HepG2 (cell line): ENCODE data around the gene SVIP. TPM values are rescaled to one million over a fixed set of nuclear protein-coding genes. Genes with fewer than 3 reads are reported as not detected.

ENCODE experiments used
- ATF5 ChIP-seq: sonication (generic); formaldehyde crosslinking; IDR thresholded peaks from 2 replicates; pipeline ENCODE4 v1.4.0; 2020; ENCODE audit warnings: mild to moderate bottlenecking, low read depth, missing genetic modification reagents
- CEBPB ChIP-seq: IDR thresholded peaks from 2 replicates; pipeline ENCODE4 v1.6.1; 2011; ENCODE audit warnings: low read depth, low read length, improper control_type of control experiment, borderline replicate concordance
- CREB1 ChIP-seq, 2 experiments: fragments of 450-650 bp in 1 of 2; IDR thresholded peaks; 2 replicates each; pipeline ENCODE4 v1.6.1; 2016 to 2017; ENCODE audit warnings: control low read depth in 1 of 2, mild to moderate bottlenecking in 1 of 2, missing compliant biosample characterization in 1 of 2, missing genetic modification characterization in 1 of 2
- EP300 ChIP-seq, 3 experiments: sonication (generic) in 1 of 3; formaldehyde crosslinking in 1 of 3; IDR thresholded peaks; 2 replicates each; pipeline versions ENCODE4 v1.5.1 to v1.6.1; 2011 to 2020; ENCODE audit warnings: low read depth in 2 of 3, low read length in 2 of 3, borderline replicate concordance in 1 of 3, improper control_type of control experiment in 1 of 3, mild to moderate bottlenecking in 1 of 3, missing genetic modification reagents in 1 of 3, moderate library complexity in 1 of 3
- FOSL2 ChIP-seq: sonication (generic); formaldehyde crosslinking; IDR thresholded peaks from 2 replicates; pipeline ENCODE4 v1.4.0; 2020; ENCODE audit warnings: missing genetic modification reagents
- FOXP1 ChIP-seq, 2 experiments: fragments of 450-650 bp in 1 of 2; IDR thresholded peaks; 2 replicates each; pipeline ENCODE4 v1.6.1; 2017 to 2018; ENCODE audit warnings: antibody characterized with exemption in 1 of 2
- FOXP4 ChIP-seq: sonication (generic); formaldehyde crosslinking; IDR thresholded peaks from 2 replicates; pipeline ENCODE4 v1.4.0; 2020; ENCODE audit warnings: missing genetic modification reagents
- HMG20A ChIP-seq: IDR thresholded peaks from 2 replicates; pipeline ENCODE4 v1.6.1; 2016; ENCODE audit warnings: borderline replicate concordance
- HOMEZ ChIP-seq: IDR thresholded peaks from 2 replicates; pipeline ENCODE4 v1.6.1; 2016; ENCODE audit warnings: low read depth
- PRDM10 ChIP-seq: sonication (generic); formaldehyde crosslinking; IDR thresholded peaks from 2 replicates; pipeline ENCODE4 v1.4.0; 2020; ENCODE audit warnings: low read depth, missing genetic modification reagents
- RCOR2 ChIP-seq: IDR thresholded peaks from 2 replicates; pipeline ENCODE4 v1.6.1; 2016; ENCODE audit warnings: missing biosample characterization, missing genetic modification reagents
- SOX13 ChIP-seq, 3 experiments: fragments of 450-650 bp in 1 of 3; sonication (generic) in 1 of 3; formaldehyde crosslinking in 1 of 3; IDR thresholded peaks in 2 of 3; conservative IDR thresholded peaks in 1 of 3; 2 replicates each; pipeline versions ENCODE4 v1.5.0 to v1.6.1; 2016 to 2020; ENCODE audit warnings: antibody characterized with exemption in 1 of 3, mild to moderate bottlenecking in 1 of 3, missing compliant biosample characterization in 1 of 3, missing genetic modification reagents in 1 of 3, moderate library complexity in 1 of 3
- SOX6 ChIP-seq, 2 experiments: fragments of 450-650 bp in 1 of 2; sonication (generic) in 1 of 2; formaldehyde crosslinking in 1 of 2; IDR thresholded peaks; 2 replicates each; pipeline versions ENCODE4 v1.4.0 to v1.6.1; 2017 to 2020; ENCODE audit warnings: antibody characterized with exemption in 1 of 2, mild to moderate bottlenecking in 1 of 2, missing genetic modification reagents in 1 of 2
- TBX2 ChIP-seq: sonication (generic); formaldehyde crosslinking; IDR thresholded peaks from 2 replicates; pipeline ENCODE4 v1.5.0; 2020; ENCODE audit warnings: missing genetic modification reagents, mild to moderate bottlenecking, borderline replicate concordance
- TFE3 ChIP-seq: IDR thresholded peaks from 2 replicates; pipeline ENCODE4 v1.6.1; 2016
- THAP11 ChIP-seq: IDR thresholded peaks from 2 replicates; pipeline ENCODE4 v1.6.1; 2016; ENCODE audit warnings: missing biosample characterization, missing genetic modification reagents
- ZNF614 ChIP-seq: IDR thresholded peaks from 2 replicates; pipeline ENCODE4 v1.6.1; 2018; ENCODE audit warnings: missing biosample characterization, missing genetic modification reagents, inconsistent platforms, borderline replicate concordance
- ZNF7 ChIP-seq: IDR thresholded peaks from 2 replicates; pipeline ENCODE4 v1.6.1; 2016; ENCODE audit warnings: missing biosample characterization, missing genetic modification reagents
- polyA plus RNA-seq, 8 experiments: library from polyadenylated mRNA; depleted of rRNA in 3 of 8; stranded (reverse) in 7 of 8; unstranded in 1 of 8; fragments of >200 nt; fragmentation: Illumina TruSeq in 4 of 8; extraction: Trizol in 4 of 8; gene quantifications; 2 replicates each; pipeline versions ENCODE4 v1.2.1 to v1.2.3, GENCODE V29; 2011 to 2016; ENCODE audit warnings: low read depth in 4 of 8, missing spikeins in 1 of 8, mixed read lengths in 1 of 8; ENCODE audit not compliant: insufficient read depth in 1 of 8
- total RNA-seq, 5 experiments: library from RNA; depleted of rRNA; stranded (reverse); fragments of >200 nt; fragmentation: Illumina TruSeq; extraction: Trizol; gene quantifications; 2 replicates each; pipeline ENCODE4 v1.2.3, GENCODE V29; 2016; ENCODE audit warnings: low read depth in 1 of 5

SVIP gene
- total and polyA plus RNA-seq, 2 of the 13 experiments (the other 11 are each of a cell fraction or from before 2014, with no cell fraction given): 6.3 to 27.2 TPM

GRCh38 chr11:22792497-22792896, 37.1 kb downstream of the SVIP start (continued):
- TF ChIP-seq HOMEZ (CRISPR knock-in tag): peak; percentile 50; the same call in 1 of the 2 replicates
- no peak for TF ChIP-seq ATF5 (CRISPR knock-in tag)
- peak; percentile 63 for TF ChIP-seq FOXP4 (CRISPR knock-in tag)
- no peak for TF ChIP-seq SOX6 (IDR thresholded peaks at IDR 0.05)
- TF ChIP-seq SOX6 (CRISPR knock-in tag; IDR thresholded peaks at IDR 0.05): peak; percentile 96
- TF ChIP-seq TBX2 (CRISPR knock-in tag): peak; percentile 34; the same call in 1 of the 2 replicates
- TF ChIP-seq TFE3 (CRISPR knock-in tag): peak; percentile 88
- peak in 1 of 2 experiments; percentile 70; a peak in 1 of 4 replicates for TF ChIP-seq EP300 (IDR thresholded peaks at IDR 0.05; ENCODE audit: low read depth in 2 of 2, low read length in 2 of 2)
- TF ChIP-seq EP300 (CRISPR knock-in tag; IDR thresholded peaks at IDR 0.05; ENCODE audit: borderline replicate concordance): peak; percentile 36; the same call in 1 of the 2 replicates
- 0 out of 2 replicates have a peak, but pooled peaks have one; percentile 21 for TF ChIP-seq RCOR2 (CRISPR knock-in tag)
- 0 out of 2 replicates have a peak, but pooled peaks have one; percentile 29 for TF ChIP-seq THAP11 (CRISPR knock-in tag)
- peak; percentile 14; the same call in 1 of the 2 replicates for TF ChIP-seq CEBPB
- TF ChIP-seq ZNF7: peak; percentile 59; the same call in 1 of the 2 replicates
- TF ChIP-seq ZNF614: peak; percentile 64; the same call in 1 of the 2 replicates
- TF ChIP-seq HMG20A (CRISPR knock-in tag): peak; percentile 36; the same call in 1 of the 2 replicates
- no peak for TF ChIP-seq CREB1 (IDR thresholded peaks at IDR 0.05)
- TF ChIP-seq CREB1 (CRISPR knock-in tag; IDR thresholded peaks at IDR 0.05): no peak
- no peak for TF ChIP-seq FOXP1 (IDR thresholded peaks at IDR 0.05)
- TF ChIP-seq FOXP1 (CRISPR knock-in tag; IDR thresholded peaks at IDR 0.05): peak; percentile 75
- peak; percentile 91 for TF ChIP-seq FOSL2 (CRISPR knock-in tag)
- TF ChIP-seq PRDM10 (CRISPR knock-in tag): no peak
- peak; percentile 94 for TF ChIP-seq SOX13 (IDR thresholded peaks at IDR 0.05)
- peak in 1 of 2 experiments; percentile 99; a peak in 2 of 4 replicates for TF ChIP-seq SOX13 (CRISPR knock-in tag; conservative IDR thresholded peaks at IDR 0.05 in 1 of 2, IDR thresholded peaks at IDR 0.05 in 1 of 2)
